Measurements from ENCODE around the gene IFITM5.
"Not testable (repeated sequence)": the region's sequence is repeated elsewhere in the genome, so short reads cannot be mapped to it uniquely, and the experiment has no call there.

The IFITM5 gene

GRCh38 chr11:293852-294661, 5.3 kb downstream of the IFITM5 start:
- no peak for DNase-seq

- no peak for DNase-seq
Measured at GRCh38 chr11:293271-293851, 6.0 kb downstream of the IFITM5 start.

- no peak for DNase-seq
Measured at GRCh38 chr11:292211-293121, 6.9 kb downstream of the IFITM5 start.

- DNase-seq = no peak
Measured at GRCh38 chr11:291281-292210, 7.8 kb downstream of the IFITM5 start.

GRCh38 chr11:290621-291231, 8.6 kb downstream of the IFITM5 start:
- DNase-seq = no peak

- no peak for DNase-seq
Measured at GRCh38 chr11:289712-290620, 9.4 kb downstream of the IFITM5 start.

GRCh38 chr11:289398-289711, 10.0 kb downstream of the IFITM5 start:
- DNase-seq = no peak

GRCh38 chr11:288478-289397, 10.6 kb downstream of the IFITM5 start, which contains the start of gene PGGHG:
TSS of gene PGGHG (plus strand) at chr11:289126. CDS start at chr11:289817, 691 bp downstream.
- DNase-seq = no peak

- DNase-seq = no peak
Measured at GRCh38 chr11:287821-288477, 11.4 kb downstream of the IFITM5 start.

- DNase-seq = not testable (repeated sequence)
Measured at GRCh38 chr11:286977-287820, 12.1 kb downstream of the IFITM5 start.

GRCh38 chr11:285894-286220, 13.5 kb downstream of the IFITM5 start:
- DNase-seq = no peak

- DNase-seq = no peak
Measured at GRCh38 chr11:285021-285893, 14.1 kb downstream of the IFITM5 start.

GRCh38 chr11:284105-285020, 15.0 kb downstream of the IFITM5 start:
- no peak for DNase-seq

- no peak for DNase-seq
Measured at GRCh38 chr11:283405-284104, 15.8 kb downstream of the IFITM5 start.

GRCh38 chr11:282630-283360, 16.5 kb downstream of the IFITM5 start:
- DNase-seq = no peak
